Aorta (tissue), 5 donors: ENCODE data around the gene TBC1D3H. TPM values are rescaled to one million over a fixed set of nuclear protein-coding genes. Genes with fewer than 3 reads are reported as not detected.
"Not testable (repeated sequence)": the region's sequence is repeated elsewhere in the genome, so short reads cannot be mapped to it uniquely, and the experiment has no call there.

Experiments used
- ATAC-seq: fragments of 200-7000 bp; cut with Tn5 transposase; one replicate; pipeline ENCODE4 v1.9.1; 2022; ENCODE audit warnings: moderate library complexity; ENCODE audit not compliant: low FRiP score
- DNase-seq, 2 donors: peaks; one replicate each; pipeline ENCODE4 v3.0.0-alpha.2; 2020
- H3K27ac ChIP-seq, 2 donors: one replicate each; pipeline ENCODE4 v1.5.1; 2013; ENCODE audit warnings: low read length in 2 of 2, mild to moderate bottlenecking in 2 of 2, moderate library complexity in 2 of 2, control low read depth in 1 of 2, inconsistent platforms in 1 of 2, low read depth in 1 of 2
- H3K27me3 ChIP-seq, 2 donors: one replicate each; pipeline ENCODE4 v1.6.1; 2013; ENCODE audit warnings: control low read depth in 1 of 2, low read length in 1 of 2, mild to moderate bottlenecking in 1 of 2, moderate library complexity in 1 of 2; ENCODE audit not compliant: insufficient read depth in 2 of 2, control insufficient read depth in 1 of 2
- H3K36me3 ChIP-seq, 2 donors: one replicate each; pipeline ENCODE4 v1.6.1; 2013; ENCODE audit warnings: control low read depth in 1 of 2, low read length in 1 of 2, mild to moderate bottlenecking in 1 of 2; ENCODE audit not compliant: insufficient read depth in 2 of 2, control insufficient read depth in 1 of 2
- H3K4me1 ChIP-seq, 2 donors: one replicate each; pipeline ENCODE4 v1.6.1; 2013; ENCODE audit warnings: low read length in 2 of 2, control low read depth in 1 of 2, mild to moderate bottlenecking in 1 of 2, moderate library complexity in 1 of 2; ENCODE audit not compliant: insufficient read depth in 2 of 2, control insufficient read depth in 1 of 2
- H3K4me3 ChIP-seq, 2 donors: one replicate each; pipeline ENCODE4 v1.5.1; 2013; ENCODE audit warnings: low read length in 2 of 2, control low read depth in 1 of 2, mild to moderate bottlenecking in 1 of 2
- H3K9me3 ChIP-seq: one replicate; pipeline ENCODE4 v1.6.1; 2013; ENCODE audit warnings: mild to moderate bottlenecking, low read length; ENCODE audit not compliant: control insufficient read depth
- WGBS, 2 donors: extraction: QIAGEN DNeasy Blood & Tissue Kit; methylation state at CpG; one replicate each; pipeline ENCODE4 v1.1.7; 2013; 5-methylcytosine and 5-hydroxymethylcytosine counted together
- intact Hi-C, 2 donors: fragments of 100-400 bp; cut with DNase I; formaldehyde crosslinking; loops; one replicate each; pipeline versions ENCODE4 v1.14.2 to v1.15.0; 2022
- long read RNA-seq, 2 donors: library from polyadenylated mRNA; unstranded; transcript quantifications; one replicate each; pipeline ENCODE4 v2.0.0, GENCODE V29; 2020 to 2021
- polyA plus RNA-seq, 2 donors: library from polyadenylated mRNA; stranded (reverse); fragments of 200-250 nt; gene quantifications; one replicate each; pipeline ENCODE4 v1.2.3, GENCODE V29; 2013
- total RNA-seq, 2 donors: library from RNA; stranded (reverse); fragmentation: NEBNext Ultra II Directional; extraction: Animal tissue kit (Norgen Biotek cat#: 25700); gene quantifications; one replicate each; pipeline ENCODE4 v1.2.1, GENCODE V29; 2021
- donor health status: healthy with polysubstance abuse.
- donor health status: Bipolar disorder and iron deficiency.
- donor health status: DM: no; HTN: no; CAD: no.
- donor health status: DM: no; HTN: no; CAD: no.
- donor health status: DM: yes; HTN: yes; CAD: no.

Gene TBC1D3H
- total RNA-seq (not detected), polyA plus RNA-seq (1 to 10 TPM in 1 of 2 donors, not detected in 1; 4.0 TPM)
- long read RNA-seq, donor 1 = 0 reads
- long read RNA-seq, donor 2 = 0 reads

- H3K4me3 ChIP-seq, ATAC-seq, H3K27me3 ChIP-seq, intact Hi-C loops, H3K9me3 ChIP-seq, H3K4me1 ChIP-seq, H3K36me3 ChIP-seq, H3K27ac ChIP-seq: not testable (repeated sequence)
- WGBS, 2 donors = 83 to 84% methylated on average over 17 to 19 of the region's 19 CpGs
- DNase-seq = peak; percentile 17 to 75
Measured at GRCh38 chr17:36388385-36389245, at the start of gene TBC1D3H. Gene TBC1D3H, minus strand, starts transcription at chr17:36388435. Its CDS starts 1,540 bp downstream, at chr17:36386895.

GRCh38 chr17:36428891-36429290 lies 40.7 kb upstream of the TBC1D3H start:
- DNase-seq, ATAC-seq, H3K4me3 ChIP-seq, H3K9me3 ChIP-seq, H3K36me3 ChIP-seq, H3K27me3 ChIP-seq, H3K27ac ChIP-seq, H3K4me1 ChIP-seq, intact Hi-C loops: not testable (repeated sequence)
- WGBS, 2 donors = 70 to 84% methylated on average over 7 to 8 of the region's 13 CpGs

DNA sequence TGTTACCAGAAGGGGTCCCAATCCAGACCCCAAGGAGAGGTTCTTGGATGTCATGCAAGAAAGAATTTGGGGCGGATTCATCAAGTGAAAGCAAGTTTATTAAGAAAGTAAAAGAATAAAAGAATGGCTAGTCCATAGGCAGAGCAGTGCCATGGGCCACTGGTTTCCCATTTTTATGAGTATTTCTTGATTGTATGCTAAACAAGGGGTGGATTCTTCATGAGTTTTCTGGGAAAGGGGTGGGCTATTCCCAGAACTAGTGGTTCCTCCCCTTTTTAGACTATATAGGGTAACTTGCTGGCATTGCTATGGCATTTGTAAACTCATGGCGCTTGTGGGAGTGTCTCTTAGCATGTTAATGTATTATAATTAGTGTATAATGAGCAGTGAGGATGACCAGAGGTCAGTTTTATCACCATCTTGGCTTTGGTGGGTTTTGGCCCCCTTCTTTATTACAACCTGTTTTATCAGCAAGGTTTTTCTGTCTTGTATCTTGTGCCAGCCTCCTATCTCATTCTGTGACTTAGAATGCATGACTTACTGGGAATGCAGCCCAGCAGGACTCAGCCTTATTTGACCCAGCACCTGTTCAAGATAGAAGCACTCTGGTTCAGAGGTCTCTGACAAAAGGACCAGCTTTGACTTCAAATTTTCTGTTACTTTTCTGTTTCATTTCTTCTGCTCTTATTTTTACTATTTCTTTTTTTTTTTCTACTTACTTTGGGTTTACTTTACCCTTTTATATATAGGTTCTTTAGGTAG lies 27.1 kb upstream of the TBC1D3H start:
- intact Hi-C loops, H3K27me3 ChIP-seq, H3K9me3 ChIP-seq, H3K4me1 ChIP-seq, H3K4me3 ChIP-seq, ATAC-seq, H3K36me3 ChIP-seq, DNase-seq, H3K27ac ChIP-seq: not testable (repeated sequence)
- no CpG with 5 or more reads among the region's 2 CpGs for WGBS, 2 donors

DNA sequence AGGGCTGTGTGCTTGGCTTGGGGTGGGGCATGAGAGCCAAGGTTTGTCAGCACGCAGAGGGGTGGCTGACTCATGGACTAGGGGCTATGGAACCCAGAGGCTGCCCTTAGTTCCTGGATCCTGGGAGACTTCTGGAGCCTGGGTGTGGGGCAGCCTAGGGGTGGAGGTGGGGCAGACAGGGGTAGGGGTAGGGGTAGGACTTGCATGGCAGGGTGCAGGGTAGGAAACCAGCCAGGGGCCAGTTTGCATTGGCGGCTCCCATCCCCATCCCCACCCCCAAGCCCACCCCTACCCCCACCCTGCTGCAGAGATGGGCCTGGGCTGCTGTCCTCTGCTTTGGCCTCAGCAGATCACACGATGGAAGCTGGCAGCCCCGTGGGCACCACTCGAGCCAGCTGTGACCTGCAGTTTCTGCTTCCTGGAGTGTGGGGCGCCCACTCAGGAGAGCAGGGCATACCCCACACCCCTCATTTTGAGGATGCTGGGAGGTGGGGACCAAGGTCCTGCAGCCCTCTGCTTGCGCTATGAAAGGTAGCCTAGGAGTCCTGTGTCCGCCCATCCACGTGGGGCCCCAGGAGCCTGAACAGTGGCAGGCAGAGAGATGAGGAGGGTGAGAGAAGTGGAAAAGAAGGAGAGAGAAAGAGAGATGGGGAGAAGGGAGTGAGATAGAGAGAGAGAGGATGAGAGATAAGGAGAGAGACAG lies 2.9 kb upstream of the TBC1D3H start:
- H3K4me3 ChIP-seq, DNase-seq, H3K27me3 ChIP-seq, H3K27ac ChIP-seq, H3K36me3 ChIP-seq, H3K4me1 ChIP-seq, H3K9me3 ChIP-seq, intact Hi-C loops: not testable (repeated sequence)
- WGBS, 2 donors = 74 to 93% methylated on average over 2 to 5 of the region's 9 CpGs
- ATAC-seq = peak; percentile 57

- ATAC-seq, H3K4me3 ChIP-seq, intact Hi-C loops, H3K4me1 ChIP-seq, H3K9me3 ChIP-seq, H3K27ac ChIP-seq, H3K36me3 ChIP-seq, DNase-seq, H3K27me3 ChIP-seq: not testable (repeated sequence)
- 100% methylated on average over 1 of the region's 7 CpGs; no CpG with 5 or more reads in 1 of the 2 donors for WGBS, 2 donors
Measured at GRCh38 chr17:36375938-36376337, 12.3 kb downstream of the TBC1D3H start.

GRCh38 chr17:36362496-36362895 lies 25.7 kb downstream of the TBC1D3H start:
- WGBS, 2 donors = 80 to 85% methylated on average over 2 to 4 of the region's 6 CpGs
- H3K4me3 ChIP-seq, H3K36me3 ChIP-seq, DNase-seq, H3K9me3 ChIP-seq, intact Hi-C loops, H3K27ac ChIP-seq, H3K27me3 ChIP-seq, H3K4me1 ChIP-seq, ATAC-seq: not testable (repeated sequence)

Other genes starting within 250 kb of the TBC1D3H start
- gene TBC1D3B, start 211.8 kb downstream of the TBC1D3H start, total RNA-seq = 10 to 100 TPM in 1 of 2 donors, 1 to 10 TPM in 1; 5.0 to 13.8 TPM
- 1 to 10 TPM in 1 of 2 donors, not detected in 1; 5.1 TPM for gene TBC1D3B, start 211.8 kb downstream of the TBC1D3H start, polyA plus RNA-seq
- 1 to 10 TPM in 1 of 2 donors, not detected in 1; 1.3 TPM for gene CCL3L1, start 191.7 kb downstream of the TBC1D3H start, total RNA-seq
- under 1 TPM in 1 of 2 donors, not detected in 1; 0.63 TPM for gene CCL3L1, start 191.7 kb downstream of the TBC1D3H start, polyA plus RNA-seq
- 1 to 10 TPM in 1 of 2 donors, under 1 TPM in 1; 0.94 to 1.4 TPM for gene CCL4L2, start 177.4 kb downstream of the TBC1D3H start, total RNA-seq
- gene CCL4L2, start 177.4 kb downstream of the TBC1D3H start, polyA plus RNA-seq = 1 to 10 TPM in 1 of 2 donors, under 1 TPM in 1; 0.41 to 4.5 TPM
- 1 to 10 TPM in 1 of 2 donors, not detected in 1; 1.1 TPM for gene TBC1D3I, start 123.9 kb downstream of the TBC1D3H start, total RNA-seq
- gene TBC1D3I, start 123.9 kb downstream of the TBC1D3H start, polyA plus RNA-seq = 1 to 10 TPM in 1 of 2 donors, under 1 TPM in 1; 0.75 to 2.6 TPM
- gene TBC1D3G, start 64.6 kb downstream of the TBC1D3H start, total RNA-seq = not detected
- under 1 TPM in 1 of 2 donors, not detected in 1; 0.75 TPM for gene TBC1D3G, start 64.6 kb downstream of the TBC1D3H start, polyA plus RNA-seq
- gene ZNHIT3, start 98.2 kb upstream of the TBC1D3H start, total RNA-seq = 10 to 100 TPM; 20.2 to 21.8 TPM
- 10 to 100 TPM; 47.2 to 50.0 TPM for gene ZNHIT3, start 98.2 kb upstream of the TBC1D3H start, polyA plus RNA-seq
- gene MYO19, start 146.4 kb upstream of the TBC1D3H start, total RNA-seq = 10 to 100 TPM; 37.1 to 57.3 TPM
- 10 to 100 TPM; 13.1 to 27.4 TPM for gene MYO19, start 146.4 kb upstream of the TBC1D3H start, polyA plus RNA-seq
- 1 to 10 TPM; 4.7 to 4.9 TPM for gene PIGW, start 146.6 kb upstream of the TBC1D3H start, total RNA-seq
- 1 to 10 TPM; 2.1 to 5.1 TPM for gene PIGW, start 146.6 kb upstream of the TBC1D3H start, polyA plus RNA-seq
- 10 to 100 TPM; 73.9 to 80.4 TPM for gene GGNBP2, start 156.5 kb upstream of the TBC1D3H start, total RNA-seq
- 10 to 100 TPM; 37.4 to 53.8 TPM for gene GGNBP2, start 156.5 kb upstream of the TBC1D3H start, polyA plus RNA-seq
- 1 to 10 TPM; 6.0 to 6.5 TPM for gene DHRS11, start 203.4 kb upstream of the TBC1D3H start, total RNA-seq
- 10 to 100 TPM in 1 of 2 donors, 1 to 10 TPM in 1; 8.4 to 50.5 TPM for gene DHRS11, start 203.4 kb upstream of the TBC1D3H start, polyA plus RNA-seq
- gene MRM1, start 213.1 kb upstream of the TBC1D3H start, total RNA-seq = 1 to 10 TPM; 2.7 to 3.6 TPM
- 1 to 10 TPM; 2.1 to 4.3 TPM for gene MRM1, start 213.1 kb upstream of the TBC1D3H start, polyA plus RNA-seq